Measurements from ENCODE around the gene RTEL1.

Gene RTEL1

DNA sequence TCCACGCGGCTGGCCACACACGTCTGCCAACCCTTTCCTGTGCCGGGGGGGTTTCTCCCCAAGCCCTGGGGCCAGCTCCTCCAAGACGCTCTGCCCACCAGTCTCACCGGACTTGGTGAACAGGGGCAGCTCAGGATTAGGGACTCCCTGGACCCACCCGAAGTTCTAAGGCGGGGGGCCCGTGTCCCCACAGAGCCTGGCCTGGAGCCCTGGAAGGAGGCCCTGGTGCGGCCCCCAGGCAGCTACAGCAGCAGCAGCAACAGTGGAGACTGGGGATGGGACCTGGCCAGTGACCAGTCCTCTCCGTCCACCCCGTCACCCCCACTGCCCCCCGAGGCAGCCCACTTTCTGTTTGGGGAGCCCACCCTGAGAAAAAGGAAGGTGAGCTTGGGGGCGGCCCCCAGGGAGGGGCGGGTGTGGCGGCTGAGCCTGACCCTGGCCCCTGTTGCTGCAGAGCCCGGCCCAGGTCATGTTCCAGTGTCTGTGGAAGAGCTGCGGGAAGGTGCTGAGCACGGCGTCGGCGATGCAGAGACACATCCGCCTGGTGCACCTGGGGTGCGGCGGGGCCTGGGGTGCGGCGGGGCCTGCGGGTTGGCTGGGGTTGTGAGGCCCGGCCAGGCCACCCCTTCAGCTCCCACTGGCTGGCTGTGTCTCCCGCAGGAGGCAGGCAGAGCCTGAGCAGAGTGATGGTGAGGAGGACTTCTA is 83.7 kb downstream of the RTEL1 start:
- Histone ChIP-seq H3K9me3 (ENCODE audit: control insufficient read depth in 1 of 2, low read length in 2 of 2) (no peaks in the 10 kb centered on the region), H3K27ac (ENCODE audit: low read length) (no peak overlapping the region), H3K36me3 (ENCODE audit: control insufficient read depth in 1 of 2, insufficient read depth in 2 of 2, low read length in 2 of 2) (peaks cover 0 to 25% of the 10 kb centered on the region in 2 donors), H3K4me3 (ENCODE audit: low read depth in 1 of 2, low read length in 2 of 2) (peak overlapping the region in 1 of 2 donors; percentile 68), H3K4me1 (ENCODE audit: control insufficient read depth in 1 of 2, insufficient read depth in 2 of 2, low read length in 2 of 2) (peaks cover 0 to 32% of the 10 kb centered on the region in 2 donors), H3K27me3 (ENCODE audit: low read depth, low read length) (no peaks in the 10 kb centered on the region)

DNA sequence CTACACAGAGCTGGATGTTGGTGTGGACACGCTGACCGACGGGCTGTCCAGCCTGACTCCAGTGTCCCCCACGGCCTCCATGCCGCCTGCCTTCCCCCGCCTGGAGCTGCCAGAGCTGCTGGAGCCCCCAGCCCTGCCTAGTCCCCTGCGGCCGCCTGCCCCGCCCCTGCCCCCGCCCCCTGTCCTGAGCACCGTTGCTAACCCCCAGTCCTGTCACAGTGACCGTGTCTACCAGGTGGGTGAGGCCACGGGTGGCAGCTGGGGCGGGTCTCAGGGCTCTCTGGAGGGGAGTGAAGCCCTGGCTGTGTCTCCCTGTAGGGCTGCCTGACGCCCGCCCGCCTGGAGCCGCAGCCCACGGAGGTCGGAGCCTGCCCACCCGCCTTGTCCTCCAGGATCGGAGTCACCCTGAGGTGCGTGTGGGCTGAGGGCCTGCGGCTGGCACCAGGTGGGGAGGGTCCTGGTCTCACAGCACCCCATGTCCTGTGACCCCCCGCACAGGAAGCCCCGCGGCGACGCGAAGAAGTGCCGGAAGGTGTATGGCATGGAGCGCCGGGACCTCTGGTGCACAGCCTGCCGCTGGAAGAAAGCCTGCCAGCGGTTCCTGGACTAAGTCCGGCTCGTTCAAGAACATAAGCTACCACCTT is 84.4 kb downstream of the RTEL1 start:
- Histone ChIP-seq H3K36me3 (ENCODE audit: control insufficient read depth in 1 of 2, insufficient read depth in 2 of 2, low read length in 2 of 2) (peaks cover 0 to 25% of the 10 kb centered on the region in 2 donors), H3K4me3 (ENCODE audit: low read depth in 1 of 2, low read length in 2 of 2) (no peak overlapping the region), H3K27ac (ENCODE audit: low read length) (no peak overlapping the region)

DNA sequence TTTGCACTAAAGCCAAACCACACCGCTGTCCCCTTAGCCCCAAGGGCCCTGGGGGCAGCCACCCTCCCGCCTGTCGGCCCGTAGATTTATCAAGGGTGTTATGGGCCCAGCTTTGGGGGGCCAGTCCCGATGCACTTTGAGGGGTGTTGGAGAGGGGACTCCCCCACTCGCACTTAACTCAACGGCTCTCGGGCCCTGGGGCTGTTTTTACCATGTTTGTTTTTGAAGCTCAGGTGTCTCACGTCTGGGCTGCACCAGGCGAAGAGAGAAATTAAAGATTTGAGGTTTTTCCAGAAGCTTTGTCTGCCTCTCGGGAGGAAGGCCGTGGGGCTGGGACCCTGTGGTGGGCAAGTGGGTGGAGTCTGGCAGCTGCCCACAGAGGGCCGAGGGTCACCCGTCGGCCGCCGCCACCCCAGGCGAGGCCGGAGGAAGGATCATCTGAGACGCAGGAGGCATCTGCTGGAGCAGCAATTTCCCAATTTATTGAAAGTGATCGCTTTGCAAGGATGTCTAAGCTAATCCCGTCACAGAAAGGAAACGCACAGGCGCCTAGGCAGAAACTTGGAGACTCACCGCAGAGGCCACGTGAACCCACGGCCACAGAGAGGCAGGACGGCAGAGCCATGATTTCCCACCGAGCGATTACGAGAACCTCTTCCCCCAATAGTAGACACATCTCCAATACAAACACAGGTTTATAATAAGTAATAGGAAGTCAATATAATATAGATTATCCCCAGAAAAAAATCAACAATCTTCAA is 85.3 kb downstream of the RTEL1 start:
- Histone ChIP-seq H3K36me3 (ENCODE audit: control insufficient read depth in 1 of 2, insufficient read depth in 2 of 2, low read length in 2 of 2) (peaks cover 0 to 25% of the 10 kb centered on the region in 2 donors), H3K27ac (ENCODE audit: low read length) (no peak overlapping the region), H3K27me3 (ENCODE audit: low read depth, low read length) (no peaks in the 10 kb centered on the region), H3K4me3 (ENCODE audit: low read depth in 1 of 2, low read length in 2 of 2) (no peak overlapping the region), H3K4me1 (ENCODE audit: control insufficient read depth in 1 of 2, insufficient read depth in 2 of 2, low read length in 2 of 2) (peaks cover 0 to 20% of the 10 kb centered on the region in 2 donors), H3K9me3 (ENCODE audit: control insufficient read depth in 1 of 2, low read length in 2 of 2) (no peaks in the 10 kb centered on the region)

More for the DNA sequence above, 84.4 kb downstream of the RTEL1 start:
- Histone ChIP-seq H3K4me1 (ENCODE audit: control insufficient read depth in 1 of 2, insufficient read depth in 2 of 2, low read length in 2 of 2) (peaks cover 0 to 28% of the 10 kb centered on the region in 2 donors), H3K9me3 (ENCODE audit: control insufficient read depth in 1 of 2, low read length in 2 of 2) (no peaks in the 10 kb centered on the region), H3K27me3 (ENCODE audit: low read depth, low read length) (no peaks in the 10 kb centered on the region)

DNA sequence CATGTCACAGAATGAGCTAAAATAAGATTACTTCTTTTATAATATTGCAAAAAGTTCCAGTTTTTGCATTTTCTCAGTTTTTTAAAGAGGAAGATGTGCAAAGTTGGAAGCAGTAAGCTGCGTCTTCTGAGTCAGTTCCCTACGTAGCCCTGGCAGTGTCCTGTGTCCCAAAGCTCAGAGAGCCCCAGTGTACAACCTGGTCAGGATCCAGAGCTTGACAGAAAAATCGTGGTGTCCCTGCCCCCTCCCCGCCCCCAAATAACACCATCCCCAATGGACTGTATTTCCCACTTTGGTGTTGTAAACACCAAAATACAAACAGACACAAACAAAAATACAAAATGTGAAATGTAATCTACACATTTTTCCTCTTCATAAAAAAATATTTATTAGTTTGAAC is 86.0 kb downstream of the RTEL1 start:
- no peak overlapping the region for H3K27ac ChIP-seq (ENCODE audit: low read length)
- no peak overlapping the region for H3K4me3 ChIP-seq (ENCODE audit: low read depth in 1 of 2, low read length in 2 of 2)
- peaks cover 0 to 17% of the 10 kb centered on the region in 2 donors for H3K4me1 ChIP-seq (ENCODE audit: control insufficient read depth in 1 of 2, insufficient read depth in 2 of 2, low read length in 2 of 2)
- H3K9me3 ChIP-seq (ENCODE audit: control insufficient read depth in 1 of 2, low read length in 2 of 2) = no peaks in the 10 kb centered on the region
- H3K36me3 ChIP-seq (ENCODE audit: control insufficient read depth in 1 of 2, insufficient read depth in 2 of 2, low read length in 2 of 2) = peaks cover 0 to 25% of the 10 kb centered on the region in 2 donors
- no peaks in the 10 kb centered on the region for H3K27me3 ChIP-seq (ENCODE audit: low read depth, low read length)

DNA sequence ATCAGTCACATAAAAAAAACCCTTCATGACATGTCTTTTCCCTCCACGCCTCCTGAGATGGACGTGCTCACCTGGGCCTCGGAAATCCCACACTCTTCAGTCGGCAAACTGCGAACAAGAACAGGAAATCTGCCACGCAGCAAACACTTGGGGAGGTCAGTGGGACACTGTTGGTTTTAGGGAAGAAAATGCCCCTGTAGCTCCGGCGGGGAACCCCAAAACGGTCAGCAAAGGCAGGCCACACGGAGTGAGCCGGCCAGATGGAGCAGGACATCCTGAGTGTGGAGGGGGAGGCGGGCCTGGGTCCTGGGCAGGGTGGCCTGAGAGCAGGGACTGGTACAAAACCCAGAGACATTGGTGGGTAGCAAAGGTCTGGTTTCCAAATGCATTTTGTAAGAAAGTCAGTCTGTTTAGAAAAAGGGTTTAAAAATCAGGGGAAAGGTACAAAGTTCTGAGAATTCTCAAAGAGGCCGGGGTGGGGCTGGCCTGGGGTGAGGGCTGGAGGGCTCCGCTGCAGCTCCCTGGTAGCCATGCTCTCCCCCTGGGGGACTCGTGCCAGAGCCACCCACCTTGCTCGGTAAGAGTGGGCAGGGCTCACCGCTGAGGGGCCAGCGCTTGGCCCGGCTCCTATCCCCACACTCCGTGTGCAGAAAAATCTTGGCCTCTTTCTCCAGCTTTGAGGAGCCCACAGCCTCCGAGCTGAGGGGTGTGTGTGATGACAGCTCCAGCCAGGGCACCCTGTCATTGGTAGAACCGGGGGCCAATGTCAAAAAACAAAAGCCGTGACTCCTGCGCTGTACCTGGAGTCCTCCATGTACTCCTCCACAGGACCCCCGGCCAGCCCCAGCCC is 86.7 kb downstream of the RTEL1 start:
- no peak overlapping the region for H3K27ac ChIP-seq (ENCODE audit: low read length)
- peaks cover 0 to 25% of the 10 kb centered on the region in 2 donors for H3K36me3 ChIP-seq (ENCODE audit: control insufficient read depth in 1 of 2, insufficient read depth in 2 of 2, low read length in 2 of 2)
- no peaks in the 10 kb centered on the region for H3K27me3 ChIP-seq (ENCODE audit: low read depth, low read length)

DNA sequence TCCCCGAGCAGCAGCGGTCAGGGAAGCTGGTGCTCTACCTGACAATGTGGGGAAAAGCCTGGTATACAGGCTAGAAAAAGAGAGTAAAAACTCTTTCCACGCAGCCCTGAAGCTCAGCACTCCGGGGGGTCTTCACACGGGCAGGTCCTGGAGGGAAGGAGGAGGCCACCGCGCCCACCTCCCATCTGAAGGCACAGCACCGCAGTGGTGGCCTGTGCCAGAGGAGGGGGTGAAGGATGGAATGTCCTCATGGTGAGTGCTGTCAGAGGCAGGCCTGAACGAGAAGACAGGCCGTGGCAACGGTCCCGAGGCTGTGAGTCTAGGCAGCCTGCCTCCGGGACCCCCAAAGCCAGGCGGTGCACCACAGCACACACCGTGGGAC is 87.3 kb downstream of the RTEL1 start:
- Histone ChIP-seq H3K4me1 (ENCODE audit: control insufficient read depth in 1 of 2, insufficient read depth in 2 of 2, low read length in 2 of 2) (peaks cover 0 to 17% of the 10 kb centered on the region in 2 donors), H3K36me3 (ENCODE audit: control insufficient read depth in 1 of 2, insufficient read depth in 2 of 2, low read length in 2 of 2) (peaks cover 0 to 25% of the 10 kb centered on the region in 2 donors), H3K27ac (ENCODE audit: low read length) (no peak overlapping the region)

More for the DNA sequence above, 86.7 kb downstream of the RTEL1 start:
- Histone ChIP-seq H3K4me1 (ENCODE audit: control insufficient read depth in 1 of 2, insufficient read depth in 2 of 2, low read length in 2 of 2) (peaks cover 0 to 17% of the 10 kb centered on the region in 2 donors), H3K9me3 (ENCODE audit: control insufficient read depth in 1 of 2, low read length in 2 of 2) (no peaks in the 10 kb centered on the region), H3K4me3 (ENCODE audit: low read depth in 1 of 2, low read length in 2 of 2) (no peak overlapping the region)

More for the DNA sequence above, 87.3 kb downstream of the RTEL1 start:
- Histone ChIP-seq H3K4me3 (ENCODE audit: low read depth in 1 of 2, low read length in 2 of 2) (no peak overlapping the region), H3K9me3 (ENCODE audit: control insufficient read depth in 1 of 2, low read length in 2 of 2) (no peaks in the 10 kb centered on the region), H3K27me3 (ENCODE audit: low read depth, low read length) (no peaks in the 10 kb centered on the region)

Data from muscle layer of duodenum (tissue), 2 donors.